ENCODE data around the gene ASIC4.

The ASIC4 gene

GRCh38 chr2:219488844-219489194 is 25.5 kb upstream of the ASIC4 start:
- H3K4me3 ChIP-seq (ENCODE audit: severe bottlenecking): no peak overlapping the region
- no peaks in the 10 kb centered on the region for H3K36me3 ChIP-seq (ENCODE audit: low read depth)
- no peak overlapping the region for H3K27ac ChIP-seq (ENCODE audit: poor library complexity, severe bottlenecking)
- no peak for ATAC-seq (ENCODE audit: low read depth)
- H3K9me3 ChIP-seq (ENCODE audit: severe bottlenecking): no peaks in the 10 kb centered on the region
- H3K4me1 ChIP-seq (ENCODE audit: insufficient read depth, poor library complexity, severe bottlenecking): no peaks in the 10 kb centered on the region
- DNase-seq (ENCODE audit: low spot score): no peak
- peaks cover 26% of the 10 kb centered on the region for H3K27me3 ChIP-seq (ENCODE audit: insufficient read depth, poor library complexity, severe bottlenecking)
- TF ChIP-seq CTCF (IDR thresholded peaks at IDR 0.05; ENCODE audit: poor library complexity, severe bottlenecking): no peak

GRCh38 chr2:219489315-219489714 is 25.0 kb upstream of the ASIC4 start:
- ATAC-seq (ENCODE audit: low read depth) (no peak), DNase-seq (ENCODE audit: low spot score) (no peak)
- Histone ChIP-seq H3K27ac (ENCODE audit: poor library complexity, severe bottlenecking) (no peak overlapping the region), H3K27me3 (ENCODE audit: insufficient read depth, poor library complexity, severe bottlenecking) (peaks cover 21% of the 10 kb centered on the region), H3K4me1 (ENCODE audit: insufficient read depth, poor library complexity, severe bottlenecking) (no peaks in the 10 kb centered on the region), H3K9me3 (ENCODE audit: severe bottlenecking) (no peaks in the 10 kb centered on the region), H3K36me3 (ENCODE audit: low read depth) (no peaks in the 10 kb centered on the region), H3K4me3 (ENCODE audit: severe bottlenecking) (no peak overlapping the region)
- no peak for TF ChIP-seq CTCF (IDR thresholded peaks at IDR 0.05; ENCODE audit: poor library complexity, severe bottlenecking)

GRCh38 chr2:219490186-219490585 is 24.1 kb upstream of the ASIC4 start:
- no peak overlapping the region for H3K4me3 ChIP-seq (ENCODE audit: severe bottlenecking)
- peaks cover 18% of the 10 kb centered on the region for H3K27me3 ChIP-seq (ENCODE audit: insufficient read depth, poor library complexity, severe bottlenecking)
- H3K9me3 ChIP-seq (ENCODE audit: severe bottlenecking): no peaks in the 10 kb centered on the region
- no peak for TF ChIP-seq CTCF (IDR thresholded peaks at IDR 0.05; ENCODE audit: poor library complexity, severe bottlenecking)
- H3K4me1 ChIP-seq (ENCODE audit: insufficient read depth, poor library complexity, severe bottlenecking): no peaks in the 10 kb centered on the region
- no peak for DNase-seq (ENCODE audit: low spot score)
- no peak for ATAC-seq (ENCODE audit: low read depth)
- no peaks in the 10 kb centered on the region for H3K36me3 ChIP-seq (ENCODE audit: low read depth)
- H3K27ac ChIP-seq (ENCODE audit: poor library complexity, severe bottlenecking): no peak overlapping the region

- ATAC-seq (ENCODE audit: low read depth) (no peak), DNase-seq (ENCODE audit: low spot score) (no peak)
- H3K9me3 ChIP-seq (ENCODE audit: severe bottlenecking): no peaks in the 10 kb centered on the region
- H3K36me3 ChIP-seq (ENCODE audit: low read depth): no peaks in the 10 kb centered on the region
- TF ChIP-seq CTCF (IDR thresholded peaks at IDR 0.05; ENCODE audit: poor library complexity, severe bottlenecking): no peak
- H3K4me3 ChIP-seq (ENCODE audit: severe bottlenecking): no peak overlapping the region
- H3K27me3 ChIP-seq (ENCODE audit: insufficient read depth, poor library complexity, severe bottlenecking): peaks cover 16% of the 10 kb centered on the region
- H3K4me1 ChIP-seq (ENCODE audit: insufficient read depth, poor library complexity, severe bottlenecking): no peaks in the 10 kb centered on the region
- no peak overlapping the region for H3K27ac ChIP-seq (ENCODE audit: poor library complexity, severe bottlenecking)
Measured at GRCh38 chr2:219490600-219491130, 23.6 kb upstream of the ASIC4 start.

GRCh38 chr2:219491278-219491963 is 22.9 kb upstream of the ASIC4 start:
- no peaks in the 10 kb centered on the region for H3K36me3 ChIP-seq (ENCODE audit: low read depth)
- H3K27ac ChIP-seq (ENCODE audit: poor library complexity, severe bottlenecking): no peak overlapping the region
- ATAC-seq (ENCODE audit: low read depth) (no peak), DNase-seq (ENCODE audit: low spot score) (no peak)
- peaks cover 16% of the 10 kb centered on the region for H3K27me3 ChIP-seq (ENCODE audit: insufficient read depth, poor library complexity, severe bottlenecking)
- H3K4me3 ChIP-seq (ENCODE audit: severe bottlenecking): no peak overlapping the region
- TF ChIP-seq CTCF (IDR thresholded peaks at IDR 0.05; ENCODE audit: poor library complexity, severe bottlenecking): no peak
- no peaks in the 10 kb centered on the region for H3K4me1 ChIP-seq (ENCODE audit: insufficient read depth, poor library complexity, severe bottlenecking)
- no peaks in the 10 kb centered on the region for H3K9me3 ChIP-seq (ENCODE audit: severe bottlenecking)

Measured in RWPE2 (cell line).